Activated CD8-positive, alpha-beta memory T cell treated with anti-CD3 and anti-CD28 coated beads for 1 hour (primary cell): ENCODE measurements around the gene INPPL1.
"Not testable (repeated sequence)": the region's sequence is repeated elsewhere in the genome, so short reads cannot be mapped to it uniquely, and the experiment has no call there.

Experiments
- DNase-seq, 2 donors: peaks; one replicate each; pipeline ENCODE4 v3.0.0-alpha.2; 2020; ENCODE audit warnings: low read depth in 1 of 2; ENCODE audit errors: extremely low read depth in 1 of 2

The INPPL1 gene, protein sequence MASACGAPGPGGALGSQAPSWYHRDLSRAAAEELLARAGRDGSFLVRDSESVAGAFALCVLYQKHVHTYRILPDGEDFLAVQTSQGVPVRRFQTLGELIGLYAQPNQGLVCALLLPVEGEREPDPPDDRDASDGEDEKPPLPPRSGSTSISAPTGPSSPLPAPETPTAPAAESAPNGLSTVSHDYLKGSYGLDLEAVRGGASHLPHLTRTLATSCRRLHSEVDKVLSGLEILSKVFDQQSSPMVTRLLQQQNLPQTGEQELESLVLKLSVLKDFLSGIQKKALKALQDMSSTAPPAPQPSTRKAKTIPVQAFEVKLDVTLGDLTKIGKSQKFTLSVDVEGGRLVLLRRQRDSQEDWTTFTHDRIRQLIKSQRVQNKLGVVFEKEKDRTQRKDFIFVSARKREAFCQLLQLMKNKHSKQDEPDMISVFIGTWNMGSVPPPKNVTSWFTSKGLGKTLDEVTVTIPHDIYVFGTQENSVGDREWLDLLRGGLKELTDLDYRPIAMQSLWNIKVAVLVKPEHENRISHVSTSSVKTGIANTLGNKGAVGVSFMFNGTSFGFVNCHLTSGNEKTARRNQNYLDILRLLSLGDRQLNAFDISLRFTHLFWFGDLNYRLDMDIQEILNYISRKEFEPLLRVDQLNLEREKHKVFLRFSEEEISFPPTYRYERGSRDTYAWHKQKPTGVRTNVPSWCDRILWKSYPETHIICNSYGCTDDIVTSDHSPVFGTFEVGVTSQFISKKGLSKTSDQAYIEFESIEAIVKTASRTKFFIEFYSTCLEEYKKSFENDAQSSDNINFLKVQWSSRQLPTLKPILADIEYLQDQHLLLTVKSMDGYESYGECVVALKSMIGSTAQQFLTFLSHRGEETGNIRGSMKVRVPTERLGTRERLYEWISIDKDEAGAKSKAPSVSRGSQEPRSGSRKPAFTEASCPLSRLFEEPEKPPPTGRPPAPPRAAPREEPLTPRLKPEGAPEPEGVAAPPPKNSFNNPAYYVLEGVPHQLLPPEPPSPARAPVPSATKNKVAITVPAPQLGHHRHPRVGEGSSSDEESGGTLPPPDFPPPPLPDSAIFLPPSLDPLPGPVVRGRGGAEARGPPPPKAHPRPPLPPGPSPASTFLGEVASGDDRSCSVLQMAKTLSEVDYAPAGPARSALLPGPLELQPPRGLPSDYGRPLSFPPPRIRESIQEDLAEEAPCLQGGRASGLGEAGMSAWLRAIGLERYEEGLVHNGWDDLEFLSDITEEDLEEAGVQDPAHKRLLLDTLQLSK

DNA sequence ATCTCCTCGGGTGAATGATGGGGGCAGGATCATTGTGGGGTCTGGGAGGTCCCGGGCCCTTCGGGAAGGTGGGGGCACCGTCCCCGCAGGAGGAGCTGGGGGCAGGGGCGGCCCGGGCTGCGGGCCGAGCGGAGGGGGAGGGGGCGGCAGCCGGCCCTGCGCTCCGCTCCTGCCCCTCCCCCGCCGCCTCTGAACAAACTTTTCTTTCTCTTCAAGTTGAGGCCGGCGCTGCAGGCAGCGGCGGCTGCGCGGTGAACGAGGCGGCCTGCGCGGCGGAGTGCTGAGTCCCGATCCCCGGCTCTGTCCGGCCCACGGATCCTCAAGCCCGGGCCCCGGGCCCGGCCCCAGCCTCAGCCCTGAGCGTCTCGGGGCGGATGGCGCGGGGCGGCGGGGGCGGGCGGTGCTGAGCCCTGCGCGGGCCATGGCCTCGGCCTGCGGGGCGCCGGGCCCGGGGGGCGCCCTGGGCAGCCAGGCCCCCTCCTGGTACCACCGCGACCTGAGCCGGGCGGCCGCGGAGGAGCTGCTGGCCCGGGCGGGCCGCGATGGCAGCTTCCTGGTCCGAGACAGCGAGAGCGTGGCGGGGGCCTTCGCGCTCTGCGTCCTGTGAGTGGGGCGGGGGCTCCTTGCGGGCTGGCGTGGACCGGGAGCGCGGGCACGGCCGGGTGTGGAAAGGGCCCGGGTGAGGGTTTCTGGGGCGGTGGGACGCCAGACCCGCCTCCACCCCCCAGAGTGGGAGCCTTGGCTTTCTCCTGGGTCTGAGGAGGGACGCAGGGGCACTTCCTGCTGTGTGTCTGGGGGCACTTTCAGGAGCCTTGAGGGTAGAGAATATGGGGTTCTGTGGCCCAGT lies at the start of gene INPPL1:
TSS of gene INPPL1 (plus strand) at position 204 of the 847 bp plus-strand sequence. CDS start at position 422, 218 bp downstream.
- no peak for DNase-seq

DNA sequence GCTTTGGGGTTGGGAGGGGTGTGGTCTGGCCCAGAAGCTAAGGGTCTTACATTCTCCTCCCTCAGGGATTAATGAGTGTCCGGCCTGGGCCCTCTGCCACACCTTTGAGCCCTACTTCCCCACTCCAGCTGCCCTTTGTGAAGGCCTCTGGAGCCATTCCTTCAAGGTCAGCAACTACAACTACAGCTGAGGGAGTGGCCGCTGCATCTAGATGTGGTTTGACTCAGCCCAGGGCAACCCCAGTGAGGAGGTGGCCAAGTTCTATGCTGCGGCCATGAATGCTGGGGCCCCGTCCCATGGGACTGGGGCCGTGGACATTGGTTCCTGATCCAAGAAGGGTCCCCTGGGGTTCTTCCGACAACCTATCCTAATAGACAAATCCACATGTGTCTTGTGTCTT lies 46.9 kb upstream of the INPPL1 start:
- DNase-seq = no peak

DNA sequence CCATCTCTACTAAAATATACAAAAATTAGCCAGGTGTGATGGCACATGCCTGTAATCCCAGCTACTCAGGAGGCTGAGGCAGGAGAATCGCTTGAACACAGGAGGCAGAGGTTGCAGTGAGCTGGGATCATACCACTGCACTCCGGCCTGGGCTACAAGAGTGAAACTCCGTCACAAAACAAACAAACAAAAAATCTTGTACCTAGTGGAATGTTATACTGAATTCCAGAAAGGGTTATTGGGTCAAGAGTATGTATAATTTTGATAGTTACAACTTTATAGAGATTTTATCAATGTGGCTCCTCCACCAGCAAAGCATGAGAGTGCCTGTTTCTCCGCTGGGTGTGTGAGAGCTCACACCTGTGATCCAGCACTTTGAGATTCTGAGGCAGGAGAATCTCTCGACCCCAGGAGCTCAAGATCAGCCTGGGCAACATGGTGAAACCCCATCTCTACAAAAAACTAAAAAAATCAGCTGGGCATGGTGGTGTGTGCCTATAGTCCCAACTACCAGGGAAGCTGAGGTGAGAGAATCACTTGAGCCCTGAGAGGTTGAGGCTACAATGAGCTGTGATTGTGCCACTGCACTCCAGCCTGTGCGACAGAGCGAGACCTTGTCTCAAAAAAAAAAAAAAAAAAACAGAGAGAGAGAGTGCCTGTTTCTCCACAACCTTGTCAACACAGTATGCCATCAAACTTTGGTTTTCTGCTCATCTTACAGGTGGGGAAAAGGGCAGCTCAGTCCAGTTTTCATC lies 45.3 kb upstream of the INPPL1 start:
- DNase-seq = no peak

DNA sequence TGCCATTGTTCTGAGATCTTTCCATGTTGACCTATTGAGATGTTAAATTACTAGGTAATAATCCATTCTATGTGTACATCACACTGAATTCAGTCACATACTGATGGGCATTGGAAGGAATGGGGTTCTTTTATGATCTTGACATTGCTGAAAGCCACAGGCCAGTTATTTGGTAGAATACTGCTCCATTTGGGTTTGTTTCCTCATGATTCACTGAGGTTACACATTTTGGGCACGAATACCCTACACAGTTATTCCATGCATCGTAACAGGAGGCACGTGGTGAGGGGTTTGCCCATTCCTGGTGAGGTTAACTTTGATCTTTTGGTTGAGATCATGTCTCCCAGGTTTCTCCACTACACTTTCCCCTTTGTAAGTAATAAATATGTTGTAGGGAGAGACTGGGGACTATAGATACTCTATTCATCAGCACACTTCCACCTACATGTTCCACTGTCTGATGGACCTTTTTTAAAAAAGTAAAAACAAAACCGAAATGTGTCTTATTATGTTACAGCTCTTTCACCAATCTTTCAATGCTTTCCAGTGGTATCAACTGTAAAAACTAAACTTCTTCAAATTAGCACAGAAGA lies 44.7 kb upstream of the INPPL1 start:
- no peak for DNase-seq

GRCh38 chr11:72180892-72181552 lies 43.5 kb upstream of the INPPL1 start:
- not testable (repeated sequence) for DNase-seq

GRCh38 chr11:72181553-72181958 lies 43.0 kb upstream of the INPPL1 start:
- not testable (repeated sequence) for DNase-seq

DNA sequence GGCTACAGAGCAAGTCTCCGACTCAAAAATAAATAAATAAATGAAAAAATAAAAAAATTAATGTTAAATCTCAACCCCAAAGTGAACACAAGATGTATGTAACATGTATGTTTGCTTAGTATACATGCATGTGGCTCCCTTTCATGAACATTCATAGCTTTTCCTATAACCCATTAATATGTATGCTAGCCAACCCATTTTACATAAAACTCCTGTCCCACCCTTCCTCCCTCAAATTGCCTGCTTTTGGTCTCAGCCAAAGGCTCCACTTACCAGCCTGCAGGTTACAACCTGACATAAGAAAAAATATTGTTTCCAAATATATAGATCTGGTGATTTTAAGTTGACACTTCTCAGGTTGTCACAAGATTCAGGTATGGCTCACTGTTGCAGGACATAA lies 36.3 kb upstream of the INPPL1 start:
- no peak for DNase-seq

- no peak for DNase-seq
Observed at GRCh38 chr11:72189455-72190250, 34.9 kb upstream of the INPPL1 start.

GRCh38 chr11:72190631-72191071 lies 33.9 kb upstream of the INPPL1 start:
- DNase-seq = no peak

- DNase-seq = no peak
Observed at GRCh38 chr11:72191961-72192381, 32.6 kb upstream of the INPPL1 start, which contains the start of gene FOLR1. Gene FOLR1 (plus strand): TSS chr11:72192140. CDS start chr11:72192174, 34 bp downstream.

DNA sequence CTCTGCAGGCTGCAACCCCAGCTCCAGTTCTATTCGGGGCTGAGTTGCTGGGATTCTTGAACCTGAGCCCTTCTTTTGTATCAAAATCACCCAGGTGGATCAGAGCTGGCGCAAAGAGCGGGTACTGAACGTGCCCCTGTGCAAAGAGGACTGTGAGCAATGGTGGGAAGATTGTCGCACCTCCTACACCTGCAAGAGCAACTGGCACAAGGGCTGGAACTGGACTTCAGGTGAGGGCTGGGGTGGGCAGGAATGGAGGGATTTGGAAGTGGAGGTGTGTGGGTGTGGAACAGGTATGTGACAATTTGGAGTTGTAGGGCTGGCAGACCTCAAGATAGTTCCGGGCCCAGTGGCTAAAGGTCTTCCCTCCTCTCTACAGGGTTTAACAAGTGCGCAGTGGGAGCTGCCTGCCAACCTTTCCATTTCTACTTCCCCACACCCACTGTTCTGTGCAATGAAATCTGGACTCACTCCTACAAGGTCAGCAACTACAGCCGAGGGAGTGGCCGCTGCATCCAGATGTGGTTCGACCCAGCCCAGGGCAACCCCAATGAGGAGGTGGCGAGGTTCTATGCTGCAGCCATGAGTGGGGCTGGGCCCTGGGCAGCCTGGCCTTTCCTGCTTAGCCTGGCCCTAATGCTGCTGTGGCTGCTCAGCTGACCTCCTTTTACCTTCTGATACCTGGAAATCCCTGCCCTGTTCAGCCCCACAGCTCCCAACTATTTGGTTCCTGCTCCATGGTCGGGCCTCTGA lies 28.9 kb upstream of the INPPL1 start:
- no peak for DNase-seq

GRCh38 chr11:72201445-72201844 lies 23.1 kb upstream of the INPPL1 start:
- DNase-seq = not testable (repeated sequence)

- DNase-seq = no peak
Observed at GRCh38 chr11:72202571-72202970, 22.0 kb upstream of the INPPL1 start.

DNA sequence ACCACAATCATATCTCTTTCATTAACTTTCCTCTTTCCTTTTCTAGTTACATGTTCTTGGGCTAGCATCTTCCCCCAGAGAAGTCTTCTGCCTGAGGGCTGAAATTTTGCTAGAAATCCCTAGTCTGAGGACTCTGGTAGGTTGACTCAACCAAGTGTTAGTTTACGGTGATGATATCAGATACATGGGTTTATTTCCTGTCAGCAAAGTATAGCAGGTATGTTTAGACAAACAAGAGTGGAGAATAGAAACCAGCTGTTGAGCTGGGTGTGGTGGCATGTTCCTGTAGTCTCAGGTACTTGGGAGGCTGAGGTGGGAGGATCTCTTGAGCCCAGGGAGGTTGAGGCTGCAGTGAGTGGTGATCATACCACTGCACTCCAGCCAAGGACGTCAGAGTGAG lies 21.4 kb upstream of the INPPL1 start:
- DNase-seq = no peak

GRCh38 chr11:72204886-72205285 lies 19.7 kb upstream of the INPPL1 start:
- DNase-seq = no peak

DNA sequence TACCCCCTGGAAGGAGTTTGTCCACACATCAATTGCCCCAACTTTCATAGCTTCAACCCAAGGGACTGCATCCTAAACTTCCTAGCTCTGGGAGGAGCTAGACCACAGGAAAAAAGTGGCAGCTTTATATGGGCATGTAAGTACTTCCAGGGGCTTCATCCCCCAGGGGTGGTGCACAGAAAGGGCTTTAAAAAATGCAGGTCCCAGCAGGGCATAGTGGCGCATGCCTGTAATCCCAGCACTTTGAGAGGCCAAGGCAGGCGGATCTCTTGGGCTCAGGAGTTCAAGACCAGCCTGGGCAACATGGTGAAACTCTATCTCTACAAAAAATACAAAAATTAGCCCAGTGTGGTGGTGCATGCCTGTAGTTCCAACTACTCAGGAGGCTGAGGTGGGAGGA lies 17.8 kb upstream of the INPPL1 start:
- not testable (repeated sequence) for DNase-seq

GRCh38 chr11:72208281-72208680 lies 16.3 kb upstream of the INPPL1 start:
- no peak for DNase-seq
